Fibroblast of lung (primary cell): ENCODE measurements around the gene PARP9. TPM values are rescaled to one million over a fixed set of nuclear protein-coding genes. Genes with fewer than 3 reads are reported as not detected.
A peak's percentile ranks its signal among the peaks of the same experiment; 100 is the strongest.

Experiments used
- DNase-seq, 2 donors: peaks; one replicate each; pipeline versions ENCODE4 v3.0.0 to v3.0.0-alpha.2; 2010; ENCODE audit warnings: low read depth in 2 of 2
- H2AFZ ChIP-seq: 2 replicates; pipeline ENCODE4 v1.5.1; 2012; ENCODE audit warnings: low read length, control low read depth, inconsistent platforms
- H3K27ac ChIP-seq: 2 replicates; pipeline ENCODE4 v1.5.1; 2011; ENCODE audit warnings: low read length, control low read depth; ENCODE audit not compliant: insufficient read depth
- H3K27me3 ChIP-seq: 2 replicates; pipeline ENCODE4 v1.5.1; 2011; ENCODE audit warnings: mild to moderate bottlenecking, low read length; ENCODE audit not compliant: control insufficient read depth, insufficient read depth
- H3K36me3 ChIP-seq: 2 replicates; pipeline ENCODE4 v1.5.1; 2011; ENCODE audit warnings: low read length; ENCODE audit not compliant: control insufficient read depth, insufficient read depth
- H3K4me1 ChIP-seq: 2 replicates; pipeline ENCODE4 v1.5.1; 2011; ENCODE audit warnings: low read length; ENCODE audit not compliant: control insufficient read depth, insufficient read depth; ENCODE audit errors: extremely low read depth
- H3K4me2 ChIP-seq: 2 replicates; pipeline ENCODE4 v1.5.1; 2011; ENCODE audit warnings: low read length, control low read depth; ENCODE audit not compliant: insufficient read depth; ENCODE audit errors: extremely low read depth
- H3K4me3 ChIP-seq, 4 experiments: fragments of 200-600 bp in 1 of 4; sonication (generic) in 1 of 4; replicated peaks in 1 of 4; 2 replicates each; pipeline ENCODE4 v1.5.1; 2011 to 2016; ENCODE audit warnings: low read length in 4 of 4, low read depth in 3 of 4, mild to moderate bottlenecking in 3 of 4, control low read depth in 2 of 4, inconsistent platforms in 1 of 4, mixed read lengths in 1 of 4; ENCODE audit not compliant: insufficient read depth in 1 of 4; ENCODE audit errors: control extremely low read depth in 1 of 4
- H3K79me2 ChIP-seq: 2 replicates; pipeline ENCODE4 v1.5.1; 2012; ENCODE audit warnings: mild to moderate bottlenecking, low read length, inconsistent platforms; ENCODE audit not compliant: control insufficient read depth, insufficient read depth
- H3K9ac ChIP-seq: 2 replicates; pipeline ENCODE4 v1.5.1; 2011; ENCODE audit warnings: mild to moderate bottlenecking, low read length, control low read depth; ENCODE audit not compliant: insufficient read depth
- H3K9me3 ChIP-seq: 2 replicates; pipeline ENCODE4 v1.5.1; 2012; ENCODE audit warnings: low read depth, low read length; ENCODE audit not compliant: control insufficient read depth, insufficient read depth
- H4K20me1 ChIP-seq: 2 replicates; pipeline ENCODE4 v1.5.1; 2011; ENCODE audit warnings: low read length; ENCODE audit not compliant: control insufficient read depth, insufficient read depth; ENCODE audit errors: extremely low read depth
- CTCF ChIP-seq, 2 donors: IDR thresholded peaks in 1 of 2; conservative IDR thresholded peaks in 1 of 2; 1 replicate in 1 of 2; 2 replicates in 1 of 2; pipeline ENCODE4 v1.5.1; 2011 to 2012; ENCODE audit warnings: low read length in 2 of 2, control low read depth in 1 of 2, inconsistent platforms in 1 of 2, low read depth in 1 of 2, mild to moderate bottlenecking in 1 of 2
- EZH2 ChIP-seq: IDR thresholded peaks from 2 replicates; pipeline ENCODE4 v1.5.1; 2012; ENCODE audit warnings: low read length, control low read depth, mild to moderate bottlenecking; ENCODE audit errors: missing control alignments
- polyA plus RNA-seq, 2 donors: library from polyadenylated mRNA; depleted of rRNA in 1 of 2; stranded (reverse) in 1 of 2; unstranded in 1 of 2; fragments of >200 nt; gene quantifications; 2 replicates each; pipeline ENCODE4 v1.2.1, GENCODE V29; 2011 to 2012; ENCODE audit warnings: missing spikeins in 1 of 2
- total RNA-seq: library from RNA; depleted of rRNA; stranded (reverse); fragments of >200 nt; gene quantifications from 2 replicates; pipeline ENCODE4 v1.2.1, GENCODE V29; 2014

The PARP9 gene
- total and polyA plus RNA-seq, 2 donors (not counting 1 experiment from before 2014, with no cell fraction given), result 50.0 to 56.0 TPM

GRCh38 chr3:122548076-122548475 is 16.0 kb downstream of the PARP9 start:
- no peak for DNase-seq
- H3K27ac ChIP-seq, result no peak overlapping the region
- H3K79me2 ChIP-seq, result no peaks in the 10 kb centered on the region
- no peaks in the 10 kb centered on the region for H3K27me3 ChIP-seq
- no peak overlapping the region for H3K4me3 ChIP-seq
- no peaks in the 10 kb centered on the region for H4K20me1 ChIP-seq
- no peaks in the 10 kb centered on the region for H3K4me1 ChIP-seq
- H3K36me3 ChIP-seq, result peaks cover 9% of the 10 kb centered on the region
- no peak overlapping the region for H3K9ac ChIP-seq
- TF ChIP-seq CTCF (conservative IDR thresholded peaks at IDR 0.05 in 1 of 2, IDR thresholded peaks at IDR 0.05 in 1 of 2; ENCODE audit: low read depth in 1 of 2, low read length in 2 of 2) (no peak), EZH2 (no peak)
- H3K4me2 ChIP-seq, result no peak overlapping the region
- no peaks in the 10 kb centered on the region for H3K9me3 ChIP-seq
- no peak overlapping the region for H2AFZ ChIP-seq

GRCh38 chr3:122546151-122546550 is 17.9 kb downstream of the PARP9 start:
- Histone ChIP-seq H3K79me2 (no peaks in the 10 kb centered on the region), H2AFZ (no peak overlapping the region), H3K9me3 (no peaks in the 10 kb centered on the region), H4K20me1 (no peaks in the 10 kb centered on the region), H3K36me3 (peaks cover 11% of the 10 kb centered on the region), H3K27ac (no peak overlapping the region), H3K27me3 (no peaks in the 10 kb centered on the region), H3K4me1 (no peaks in the 10 kb centered on the region), H3K4me3 (no peak overlapping the region), H3K4me2 (no peak overlapping the region), H3K9ac (no peak overlapping the region)
- TF ChIP-seq CTCF (conservative IDR thresholded peaks at IDR 0.05 in 1 of 2, IDR thresholded peaks at IDR 0.05 in 1 of 2; ENCODE audit: low read depth in 1 of 2, low read length in 2 of 2), result no peak
- TF ChIP-seq EZH2, result no peak
- DNase-seq, result peak in 1 of 2 donors; percentile 8

GRCh38 chr3:122538956-122539490 is 25.1 kb downstream of the PARP9 start:
- Histone ChIP-seq H3K9ac (no peak overlapping the region), H3K4me1 (no peaks in the 10 kb centered on the region), H3K36me3 (peaks cover 4% of the 10 kb centered on the region), H3K27ac (no peak overlapping the region), H3K9me3 (no peaks in the 10 kb centered on the region), H3K4me3 (no peak overlapping the region), H3K4me2 (no peak overlapping the region), H2AFZ (no peak overlapping the region), H4K20me1 (no peaks in the 10 kb centered on the region), H3K79me2 (no peaks in the 10 kb centered on the region), H3K27me3 (no peaks in the 10 kb centered on the region)
- no peak for TF ChIP-seq CTCF (conservative IDR thresholded peaks at IDR 0.05 in 1 of 2, IDR thresholded peaks at IDR 0.05 in 1 of 2; ENCODE audit: low read depth in 1 of 2, low read length in 2 of 2)
- no peak for DNase-seq
